Melanocyte of skin (primary cell): ENCODE measurements around the gene KDM5C. TPM values are rescaled to one million over a fixed set of nuclear protein-coding genes. Genes with fewer than 3 reads are reported as not detected.

Experiments
- small RNA-seq, 2 donors: library from RNA; depleted of rRNA; stranded (forward); fragments of <200 nt; gene quantifications; one replicate each; pipeline ENCODE3, GENCODE V24; 2012
- total RNA-seq, 2 donors: library from RNA; depleted of rRNA; stranded (reverse); fragments of >200 nt; gene quantifications; 2 replicates each; pipeline ENCODE4 v1.2.3, GENCODE V29; 2012

The KDM5C gene
- total RNA-seq: 100 to 1,000 TPM in 1 of 2 donors, 10 to 100 TPM in 1; 88.9 to 110 TPM

GRCh38 chrX:53224860-53225797, at the start of gene KDM5C:
KDM5C (minus strand) TSS chrX:53225207; CDS start chrX:53224889, 318 bp downstream.

Small RNA genes within 50 kb of the gene (small RNA-seq; reads per million reads assigned to genes)
- gene AL139396.1: 0 reads per million in 2 donors
- 0.12 to 0.21 reads per million in 2 donors for gene MIR6894
- gene MIR6895: 0.17 to 0.34 reads per million in 2 donors

Other genes with a start within 250 kb of the KDM5C start
- gene GPR173, start 176.4 kb downstream of the KDM5C start, total RNA-seq: 1 to 10 TPM in 1 of 2 donors, under 1 TPM in 1; 1.00 to 1.4 TPM
- gene TSPYL2, start 142.8 kb downstream of the KDM5C start, total RNA-seq: 1 to 10 TPM; 3.3 to 3.4 TPM
- 1 to 10 TPM; 6.5 to 7.3 TPM for gene KANTR, start 131.1 kb downstream of the KDM5C start, total RNA-seq
- 1 to 10 TPM; 4.3 to 8.6 TPM for gene IQSEC2, start 56.4 kb upstream of the KDM5C start, total RNA-seq
- 10 to 100 TPM; 14.1 to 30.0 TPM for gene SMC1A, start 197.4 kb upstream of the KDM5C start, total RNA-seq
- 1 to 10 TPM in 1 of 2 donors, under 1 TPM in 1; 0.33 to 4.5 TPM for gene RIBC1, start 197.7 kb upstream of the KDM5C start, total RNA-seq
- gene HSD17B10, start 209.2 kb upstream of the KDM5C start, total RNA-seq: 10 to 100 TPM; 82.9 to 98.6 TPM